GM19193 (cell line): ENCODE measurements around the gene ANO4.

Experiments used
- POLR2A ChIP-seq: IDR thresholded peaks from 4 replicates; pipeline ENCODE4 v1.6.1; 2011; ENCODE audit not compliant: insufficient read depth, insufficient read length; ENCODE audit errors: extremely low read depth

The ANO4 gene

DNA sequence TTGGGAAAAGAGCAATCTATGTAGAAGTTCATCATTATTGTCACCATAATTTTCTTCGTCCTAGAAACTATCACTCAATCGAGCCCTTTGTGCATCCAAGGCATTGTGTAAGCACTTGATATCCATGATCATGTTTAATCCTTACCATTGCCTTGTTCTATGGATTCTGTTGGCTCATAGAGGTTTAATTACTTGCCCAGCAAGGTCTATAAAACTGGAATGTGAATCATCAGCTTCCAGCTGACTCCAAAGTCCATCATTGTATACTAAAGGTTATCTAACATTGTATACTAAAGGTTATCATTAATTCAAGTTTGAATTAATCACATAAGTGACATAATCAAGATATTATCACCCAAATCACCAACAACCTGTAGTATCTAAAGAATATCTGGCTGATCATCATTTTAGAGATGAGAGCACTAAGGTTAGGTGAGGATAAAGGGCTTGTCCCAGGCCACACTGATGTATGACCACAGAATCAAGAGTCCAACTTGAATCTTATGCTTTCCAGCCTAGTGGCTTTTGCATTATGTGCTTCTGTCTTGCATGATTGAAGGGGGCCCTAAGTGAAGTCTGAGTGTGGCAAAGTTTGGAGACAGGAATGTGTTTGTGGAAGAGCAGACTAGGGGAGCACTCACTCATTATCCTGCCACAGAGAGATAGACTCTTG is 188.1 kb downstream of the ANO4 start:
- TF ChIP-seq POLR2A: no peak

DNA sequence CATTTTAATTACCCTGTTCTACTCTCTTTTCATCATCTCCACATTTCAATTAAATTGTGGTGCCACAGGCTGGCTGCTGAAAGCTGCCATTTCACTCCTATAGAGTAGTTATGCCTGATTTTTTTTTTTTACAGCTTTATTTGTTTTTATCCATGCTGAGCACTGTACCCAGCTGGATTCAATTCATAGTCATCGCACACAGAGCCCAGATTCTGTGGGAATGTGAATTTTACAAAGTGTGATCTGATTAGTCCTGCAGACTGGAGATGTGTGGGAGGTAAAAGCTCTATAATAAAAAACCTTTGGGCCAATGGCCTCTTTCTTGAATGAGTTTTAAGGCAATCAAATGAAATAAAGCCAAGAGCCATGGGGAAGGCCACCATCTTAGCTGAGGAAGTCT is 190.2 kb downstream of the ANO4 start:
- no peak for TF ChIP-seq POLR2A

DNA sequence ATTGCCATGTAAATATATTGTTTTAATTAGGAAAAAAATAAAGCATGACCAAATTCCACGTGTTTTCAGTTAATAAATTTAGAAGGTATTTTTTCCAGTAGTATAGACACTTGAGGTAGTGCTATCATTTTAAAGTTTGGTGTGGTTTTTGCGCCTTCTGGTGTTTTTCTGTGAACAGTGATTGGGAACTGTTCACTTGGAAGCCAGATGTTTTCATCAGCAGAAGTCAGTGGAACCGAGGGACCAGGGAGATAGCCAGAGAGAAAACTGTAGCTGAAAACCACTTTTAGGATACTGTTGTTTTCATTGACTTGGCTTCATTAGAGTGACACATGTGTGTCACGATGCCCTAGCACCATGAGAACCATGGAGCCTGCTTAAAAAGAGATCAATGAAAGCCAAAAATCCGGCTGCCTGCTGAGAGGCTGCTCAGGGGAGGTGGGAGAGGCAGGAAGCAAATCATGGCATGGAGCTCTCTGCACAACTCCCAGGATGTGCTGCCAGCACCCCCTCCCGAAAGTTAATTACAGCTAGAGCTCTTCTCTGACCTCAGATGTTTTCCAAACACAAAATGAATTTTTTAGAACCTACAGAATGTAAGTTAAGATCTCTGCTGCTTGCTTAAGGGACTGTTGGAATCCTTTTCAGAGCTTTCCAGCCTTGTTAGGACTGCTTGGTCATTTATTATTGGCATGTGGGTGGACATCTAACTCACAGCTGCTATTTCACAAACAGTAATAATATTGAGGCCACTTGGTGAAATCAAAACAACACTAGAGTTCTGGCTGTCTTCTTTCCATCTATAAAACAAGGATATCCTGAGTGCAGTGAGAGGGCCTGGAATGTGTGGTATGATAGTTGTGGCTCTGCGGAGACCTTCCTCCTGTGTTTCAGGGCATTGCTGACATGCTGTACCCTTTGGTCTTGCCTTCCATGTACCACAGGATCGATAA is 192.3 kb downstream of the ANO4 start:
- TF ChIP-seq POLR2A: no peak

DNA sequence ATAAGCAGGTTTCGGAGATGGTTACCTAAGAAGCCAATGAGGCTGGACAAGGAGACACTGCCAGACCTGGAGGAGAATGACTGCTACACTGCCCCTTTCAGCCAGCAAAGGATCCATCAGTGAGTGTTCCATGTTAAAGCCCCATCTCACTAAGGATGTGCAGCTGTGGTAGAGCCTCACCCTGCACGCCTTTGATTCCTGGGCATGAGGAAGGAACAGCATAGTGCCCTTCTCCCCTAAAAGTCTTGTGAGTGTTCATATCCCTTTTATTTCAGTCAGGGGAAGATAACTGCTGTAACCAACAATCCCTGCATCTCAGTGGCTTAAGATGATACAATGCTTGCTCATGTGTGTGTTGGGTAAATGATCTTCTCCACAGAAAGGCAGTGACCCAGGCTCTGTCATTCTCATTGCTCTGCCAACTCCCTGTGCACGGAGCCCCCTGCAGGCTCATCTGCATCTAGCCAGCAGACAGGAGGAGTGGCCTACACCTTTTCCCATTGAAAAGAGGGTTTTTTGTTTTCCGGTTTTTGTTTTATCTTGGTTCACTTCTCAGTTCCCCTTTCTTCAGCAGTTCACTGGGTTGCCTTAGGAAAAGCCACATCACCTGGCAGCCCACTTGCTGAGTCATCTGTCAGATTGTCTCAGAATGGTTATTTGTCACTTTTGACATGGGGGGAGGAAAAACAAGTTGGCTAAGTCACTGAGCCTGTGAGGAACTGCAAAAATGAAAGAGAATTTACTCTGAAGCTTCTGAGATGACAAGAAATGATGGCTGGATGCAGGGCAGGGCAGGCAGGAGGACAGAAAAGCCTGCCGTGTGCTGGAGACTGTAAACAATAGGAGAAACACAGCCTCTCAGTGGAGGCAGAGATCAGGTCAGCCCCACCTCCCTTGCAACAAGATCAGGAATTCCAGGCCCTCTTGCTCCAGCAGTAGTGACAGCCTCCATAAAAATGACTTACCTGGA is 193.3 kb downstream of the ANO4 start:
- TF ChIP-seq POLR2A: no peak

DNA sequence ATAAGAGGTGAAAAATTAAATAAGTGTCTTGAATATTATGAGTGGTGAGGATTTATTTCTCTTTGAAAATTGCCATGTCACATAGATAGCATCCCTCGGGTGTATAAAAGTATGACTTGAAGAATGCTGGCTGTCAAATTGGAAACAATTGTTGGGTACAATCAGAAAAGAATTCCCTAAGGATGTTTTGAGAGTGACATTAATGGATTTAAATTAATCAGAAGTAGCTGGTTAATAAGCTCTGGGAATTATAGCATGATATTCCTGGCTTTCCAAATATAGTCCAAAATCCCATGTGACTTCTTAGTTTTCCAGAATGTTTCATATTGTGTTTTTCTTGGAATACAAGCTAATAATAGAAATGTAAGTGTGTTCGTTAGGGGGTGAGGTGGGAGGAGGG is 196.5 kb downstream of the ANO4 start:
- TF ChIP-seq POLR2A: no peak

DNA sequence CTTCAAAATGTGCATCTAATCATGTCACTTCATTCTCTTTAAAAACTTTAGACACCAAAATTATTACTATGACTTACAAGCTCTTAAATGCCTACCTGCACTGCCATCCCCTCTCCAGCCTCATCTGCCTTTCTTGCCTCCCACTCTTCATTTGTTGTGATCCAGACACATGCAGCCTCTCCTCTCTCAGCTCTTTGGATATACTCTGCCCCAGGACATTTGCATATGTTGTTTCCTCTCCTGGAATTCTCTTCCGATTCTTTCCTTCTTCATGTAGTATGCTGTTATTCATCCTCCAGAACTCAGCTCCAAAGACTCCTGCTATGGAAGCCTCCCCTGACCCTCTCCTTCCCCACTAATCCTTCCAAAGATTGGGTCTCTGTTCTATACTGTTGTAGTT is 197.6 kb downstream of the ANO4 start:
- TF ChIP-seq POLR2A: no peak

DNA sequence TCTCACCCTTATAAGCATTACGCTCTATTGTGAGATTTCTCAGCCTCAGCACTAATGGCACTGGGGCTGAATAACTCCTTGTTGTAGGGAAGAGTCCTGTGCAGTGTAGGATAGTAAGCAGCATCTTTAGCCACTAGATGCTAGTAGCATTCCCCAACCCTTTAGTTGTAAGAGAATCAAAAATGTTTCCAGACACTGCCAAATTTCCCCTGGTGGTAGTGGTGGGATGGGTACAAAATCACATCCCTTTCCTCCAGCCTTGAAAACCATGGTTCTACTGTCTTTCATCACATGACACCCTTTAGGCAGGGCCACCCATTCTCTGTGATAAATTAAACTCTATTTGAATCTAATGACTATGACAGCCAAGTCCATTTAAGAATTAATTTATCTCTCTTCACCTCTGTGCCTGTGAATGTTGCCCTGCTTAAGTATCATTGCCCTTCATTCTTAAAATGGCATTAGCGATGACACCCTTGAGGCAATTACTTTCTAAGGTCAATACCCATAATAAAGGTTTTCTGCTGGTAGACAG is 199.4 kb downstream of the ANO4 start:
- TF ChIP-seq POLR2A: no peak

DNA sequence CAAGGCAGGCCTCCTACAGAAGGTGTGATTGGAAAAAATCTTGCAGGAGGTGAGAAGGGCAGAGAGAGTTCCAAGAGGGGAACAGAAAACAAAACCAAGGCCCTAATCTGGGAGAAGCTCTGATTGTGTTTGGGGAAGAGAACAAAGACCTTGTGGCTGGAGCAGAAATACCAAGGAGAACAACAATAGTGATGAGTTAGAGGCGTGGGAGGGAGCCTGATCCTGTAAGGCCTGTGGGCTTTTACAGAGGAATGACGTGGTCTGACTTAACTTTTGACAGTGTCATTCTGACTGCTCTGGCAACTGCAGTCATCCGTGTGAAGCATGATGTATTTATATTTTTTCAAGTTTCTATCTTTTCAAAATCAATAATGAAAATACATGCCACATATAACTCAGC is 200.6 kb downstream of the ANO4 start:
- no peak for TF ChIP-seq POLR2A

DNA sequence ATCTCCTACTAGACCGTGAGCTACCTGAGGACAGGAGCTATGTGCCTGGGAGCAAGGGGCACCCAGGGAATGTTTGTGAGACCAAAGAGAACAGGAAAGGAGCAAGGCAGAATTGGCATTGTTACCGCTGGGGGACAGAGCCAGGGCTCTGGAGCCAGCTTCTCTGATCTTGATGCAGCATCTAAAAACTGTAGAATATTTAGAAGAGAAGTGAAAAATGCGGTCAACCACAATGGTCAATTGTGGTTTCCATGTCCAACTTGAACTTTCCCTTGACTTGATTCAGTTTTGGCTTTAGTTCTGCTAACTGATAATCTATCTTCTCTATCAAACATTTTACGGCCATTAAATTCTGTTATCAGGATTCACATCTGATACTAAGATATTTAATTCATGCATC is 201.2 kb downstream of the ANO4 start:
- no peak for TF ChIP-seq POLR2A

DNA sequence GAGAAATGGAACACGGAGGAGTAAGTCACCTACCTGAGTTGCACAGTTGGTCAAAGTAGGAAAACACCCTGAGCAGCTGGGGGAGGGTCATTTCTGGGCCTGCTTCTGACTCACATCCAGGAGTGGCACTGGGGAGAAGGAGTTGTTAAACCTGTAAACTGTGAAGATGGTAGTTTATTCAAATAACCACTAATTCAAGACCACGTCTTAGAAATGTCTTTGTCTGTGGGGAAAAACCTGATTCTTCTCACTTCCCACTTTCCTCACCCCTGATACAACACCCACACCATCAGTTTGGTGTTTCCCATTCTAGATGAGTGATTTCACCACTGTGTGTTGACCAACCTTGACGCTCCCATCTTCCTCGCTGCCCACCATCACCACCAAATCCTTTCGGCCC is 207.1 kb downstream of the ANO4 start:
- TF ChIP-seq POLR2A: no peak

DNA sequence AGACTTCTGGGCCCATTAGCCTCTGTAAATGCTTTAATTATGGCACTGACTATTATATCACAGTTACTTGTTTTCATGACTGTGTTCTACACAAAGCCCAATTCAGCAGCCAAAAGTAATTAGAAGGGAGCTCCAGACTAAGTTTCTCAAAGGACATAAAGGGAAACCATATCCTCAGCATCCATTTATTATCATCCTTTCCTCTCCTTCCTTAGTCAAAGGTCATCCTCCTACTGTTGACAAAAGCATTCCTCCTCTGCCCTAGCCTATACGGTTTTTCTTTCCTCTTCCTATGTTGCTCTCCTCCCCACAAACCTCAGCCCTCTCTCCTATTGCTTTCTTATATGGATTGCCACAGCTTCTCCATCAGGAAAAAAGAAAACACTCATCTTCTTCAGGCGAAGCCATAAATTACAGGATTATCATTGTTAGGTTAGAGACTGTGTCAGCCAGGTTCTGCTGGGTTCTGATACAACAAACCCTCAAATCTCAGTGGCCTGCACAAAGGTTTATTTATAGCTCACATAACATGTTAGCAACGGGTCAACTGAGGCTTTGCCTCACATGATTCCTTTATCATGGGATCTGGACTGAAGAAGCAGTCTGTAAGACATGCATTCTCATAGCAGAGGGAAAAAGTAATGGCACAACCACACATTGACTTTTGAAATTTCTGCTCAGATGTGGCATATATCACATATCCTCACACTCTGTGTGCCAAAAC is 208.3 kb downstream of the ANO4 start:
- no peak for TF ChIP-seq POLR2A

DNA sequence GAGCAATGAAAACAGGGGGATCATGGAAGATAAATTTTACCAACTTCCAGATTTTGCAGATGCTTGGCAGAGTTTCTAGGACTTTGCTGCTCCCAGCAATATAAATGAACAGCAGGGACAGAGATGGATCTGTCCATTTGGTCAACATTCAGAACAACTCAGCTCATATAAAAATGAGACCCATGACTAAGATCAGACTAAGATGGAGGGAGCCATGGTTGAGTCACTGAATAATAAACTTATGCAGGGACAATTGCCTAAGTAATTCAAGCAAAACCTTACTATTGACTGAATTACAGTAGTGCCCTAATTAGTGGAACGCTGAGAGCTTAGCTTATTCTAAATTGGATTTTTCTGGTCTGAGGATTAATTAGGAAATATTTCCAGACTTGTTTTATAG is 210.3 kb downstream of the ANO4 start:
- TF ChIP-seq POLR2A: no peak

DNA sequence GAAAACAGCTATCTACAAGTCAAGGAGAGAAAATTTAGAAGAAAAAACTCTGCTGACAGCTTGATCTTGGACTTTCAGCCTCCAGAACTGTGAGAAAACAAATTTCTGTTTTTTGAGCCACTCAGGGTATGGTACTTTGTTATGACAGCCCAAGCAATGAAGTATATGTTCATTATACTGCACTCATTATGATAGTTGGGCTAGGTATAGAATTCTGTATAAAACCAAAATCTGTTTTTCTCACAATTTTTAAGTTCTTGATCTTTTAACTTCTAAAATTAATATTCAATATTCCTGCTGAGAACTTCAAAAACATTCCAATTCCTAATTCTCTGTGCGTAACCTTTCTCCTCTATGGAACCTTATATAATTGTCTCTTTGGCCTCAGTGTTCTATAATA is 214.7 kb downstream of the ANO4 start:
- no peak for TF ChIP-seq POLR2A

DNA sequence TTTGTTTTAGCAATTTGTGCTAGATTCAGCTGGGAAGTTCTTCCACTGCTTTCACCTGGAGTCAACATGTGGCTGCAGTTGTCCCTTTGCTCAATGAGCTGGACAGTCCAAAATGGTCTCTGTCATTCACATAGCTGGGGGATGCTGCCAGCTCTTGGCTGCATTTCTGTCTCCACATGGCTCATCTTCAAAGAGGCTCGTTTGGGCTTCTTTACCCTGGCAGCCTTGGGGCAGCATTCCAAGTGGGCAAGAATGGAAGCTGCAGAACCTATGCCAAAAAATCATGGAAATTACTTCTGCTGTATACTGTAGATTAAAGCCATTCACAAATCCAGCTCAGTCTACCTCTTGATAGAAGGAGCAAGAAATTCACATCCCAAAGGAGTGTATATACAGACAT is 216.3 kb downstream of the ANO4 start:
- no peak for TF ChIP-seq POLR2A
